KMS-11 (cell line): ENCODE data around the gene KITLG.

Experiments
- H2AFZ ChIP-seq: fragments of 200-600 bp; sonication (generic); 2 replicates; pipeline ENCODE4 v1.6.1; 2016; ENCODE audit warnings: antibody characterized with exemption, mixed run types, low read depth
- H3K27ac ChIP-seq: fragments of 200-600 bp; sonication (generic); 2 replicates; pipeline ENCODE4 v1.6.1; 2016; ENCODE audit warnings: mild to moderate bottlenecking, mixed run types
- H3K27me3 ChIP-seq: fragments of 200-600 bp; sonication (generic); 2 replicates; pipeline ENCODE4 v1.6.1; 2017; ENCODE audit warnings: mild to moderate bottlenecking, low read depth, mixed run types, moderate library complexity; ENCODE audit not compliant: insufficient read depth
- H3K36me3 ChIP-seq: fragments of 200-600 bp; sonication (generic); 2 replicates; pipeline ENCODE4 v1.6.1; 2017; ENCODE audit warnings: mild to moderate bottlenecking, mixed run types; ENCODE audit not compliant: insufficient read depth
- H3K4me1 ChIP-seq: fragments of 200-600 bp; sonication (generic); 2 replicates; pipeline ENCODE4 v1.6.1; 2016; ENCODE audit warnings: mild to moderate bottlenecking, low read depth, mixed run types; ENCODE audit not compliant: poor library complexity, severe bottlenecking
- H3K4me2 ChIP-seq: fragments of 200-600 bp; sonication (generic); 2 replicates; pipeline ENCODE4 v1.7.0; 2016; ENCODE audit warnings: mild to moderate bottlenecking, mixed run types
- H3K4me3 ChIP-seq: fragments of 200-600 bp; sonication (generic); IDR thresholded peaks from 2 replicates; pipeline ENCODE4 v1.6.1; 2017; ENCODE audit warnings: low read depth, low read length, mixed read lengths; ENCODE audit not compliant: insufficient read depth
- H3K79me2 ChIP-seq: fragments of 200-600 bp; sonication (generic); 2 replicates; pipeline ENCODE4 v1.6.1; 2016; ENCODE audit warnings: low read depth, mixed run types; ENCODE audit not compliant: insufficient read depth
- H3K9ac ChIP-seq: fragments of 200-600 bp; sonication (generic); 2 replicates; pipeline ENCODE4 v1.6.1; 2016; ENCODE audit warnings: mild to moderate bottlenecking, mixed run types
- H4K20me1 ChIP-seq: fragments of 200-600 bp; sonication (generic); 2 replicates; pipeline ENCODE4 v1.6.1; 2016; ENCODE audit warnings: mild to moderate bottlenecking, mixed run types; ENCODE audit not compliant: insufficient read depth
- TF ChIP-seq, protein P1 (sequence below): fragments of 200-600 bp; sonication (generic); conservative IDR thresholded peaks from 2 replicates; pipeline ENCODE4 v1.6.1; 2017; ENCODE audit warnings: low read depth, mild to moderate bottlenecking, antibody characterized with exemption, low read length, moderate library complexity, mixed read lengths

The KITLG gene

DNA sequence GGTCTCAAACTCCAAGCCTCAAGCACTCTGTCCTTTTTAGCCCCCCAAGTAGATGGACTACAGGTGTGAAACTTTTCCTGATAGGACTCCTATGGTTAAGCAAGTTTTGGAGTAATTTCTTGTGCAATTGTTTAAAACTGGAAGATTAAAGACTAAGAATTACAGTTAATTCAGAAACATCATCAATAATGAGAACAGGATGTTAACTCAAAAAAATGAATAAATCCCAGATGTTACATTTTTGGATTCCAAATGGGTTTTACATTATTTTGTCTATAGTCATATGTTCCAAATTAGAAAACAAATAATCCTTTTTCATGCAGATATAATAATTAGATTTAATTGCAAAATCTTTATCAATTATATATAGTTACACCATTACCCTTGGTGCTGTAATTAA, 24.4 kb upstream of the KITLG start:
- Histone ChIP-seq H3K4me2 (no peak overlapping the region), H3K36me3 (no peaks in the 10 kb centered on the region), H3K4me3 (no peak overlapping the region), H3K27me3 (no peaks in the 10 kb centered on the region), H3K27ac (no peak overlapping the region), H3K4me1 (no peaks in the 10 kb centered on the region), H3K9ac (no peak overlapping the region), H3K79me2 (no peaks in the 10 kb centered on the region), H4K20me1 (no peaks in the 10 kb centered on the region), H2AFZ (no peak overlapping the region)
- TF ChIP-seq, protein P1, sequence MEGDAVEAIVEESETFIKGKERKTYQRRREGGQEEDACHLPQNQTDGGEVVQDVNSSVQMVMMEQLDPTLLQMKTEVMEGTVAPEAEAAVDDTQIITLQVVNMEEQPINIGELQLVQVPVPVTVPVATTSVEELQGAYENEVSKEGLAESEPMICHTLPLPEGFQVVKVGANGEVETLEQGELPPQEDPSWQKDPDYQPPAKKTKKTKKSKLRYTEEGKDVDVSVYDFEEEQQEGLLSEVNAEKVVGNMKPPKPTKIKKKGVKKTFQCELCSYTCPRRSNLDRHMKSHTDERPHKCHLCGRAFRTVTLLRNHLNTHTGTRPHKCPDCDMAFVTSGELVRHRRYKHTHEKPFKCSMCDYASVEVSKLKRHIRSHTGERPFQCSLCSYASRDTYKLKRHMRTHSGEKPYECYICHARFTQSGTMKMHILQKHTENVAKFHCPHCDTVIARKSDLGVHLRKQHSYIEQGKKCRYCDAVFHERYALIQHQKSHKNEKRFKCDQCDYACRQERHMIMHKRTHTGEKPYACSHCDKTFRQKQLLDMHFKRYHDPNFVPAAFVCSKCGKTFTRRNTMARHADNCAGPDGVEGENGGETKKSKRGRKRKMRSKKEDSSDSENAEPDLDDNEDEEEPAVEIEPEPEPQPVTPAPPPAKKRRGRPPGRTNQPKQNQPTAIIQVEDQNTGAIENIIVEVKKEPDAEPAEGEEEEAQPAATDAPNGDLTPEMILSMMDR: no peak

DNA sequence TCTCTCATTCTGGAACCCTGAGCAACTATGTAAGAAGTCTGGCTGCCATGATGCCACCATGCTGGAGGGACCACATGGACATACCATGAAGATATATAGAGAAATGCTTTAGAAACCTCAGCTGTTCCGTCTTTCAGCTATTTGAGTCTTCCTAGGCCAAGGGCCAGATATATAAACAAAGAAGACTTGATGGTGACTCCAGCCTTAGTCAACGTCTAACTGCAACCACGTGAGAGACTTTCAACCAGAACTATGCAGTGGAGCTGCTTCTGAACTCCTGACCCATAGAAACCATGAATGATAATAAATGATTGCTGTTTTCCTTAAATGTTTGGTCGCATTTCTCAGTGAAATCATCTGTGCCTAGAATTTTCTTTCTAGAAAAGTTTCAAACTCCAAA, 20.0 kb upstream of the KITLG start:
- H3K4me3 ChIP-seq: no peak overlapping the region
- no peak overlapping the region for H3K9ac ChIP-seq
- no peak overlapping the region for H2AFZ ChIP-seq
- H3K27ac ChIP-seq: no peak overlapping the region
- no peak overlapping the region for H3K4me2 ChIP-seq
- no peaks in the 10 kb centered on the region for H3K27me3 ChIP-seq
- H3K4me1 ChIP-seq: no peaks in the 10 kb centered on the region
- no peaks in the 10 kb centered on the region for H4K20me1 ChIP-seq
- TF ChIP-seq, protein P1: no peak
- no peaks in the 10 kb centered on the region for H3K79me2 ChIP-seq
- H3K36me3 ChIP-seq: no peaks in the 10 kb centered on the region

- Histone ChIP-seq H3K36me3 (no peaks in the 10 kb centered on the region), H3K4me3 (no peak overlapping the region), H2AFZ (no peak overlapping the region), H3K4me1 (no peaks in the 10 kb centered on the region), H3K27ac (no peak overlapping the region), H3K79me2 (no peaks in the 10 kb centered on the region), H3K9ac (no peak overlapping the region), H3K27me3 (no peaks in the 10 kb centered on the region), H4K20me1 (no peaks in the 10 kb centered on the region), H3K4me2 (no peak overlapping the region)
- TF ChIP-seq, protein P1: no peak
Measured at GRCh38 chr12:88597365-88597764, 17.1 kb upstream of the KITLG start.

GRCh38 chr12:88595697-88596096, 15.4 kb upstream of the KITLG start:
- TF ChIP-seq, protein P1: no peak
- no peak overlapping the region for H3K4me3 ChIP-seq

More at GRCh38 chr12:88595697-88596096, 15.4 kb upstream of the KITLG start:
- Histone ChIP-seq H3K27ac (no peak overlapping the region), H2AFZ (no peak overlapping the region), H3K36me3 (no peaks in the 10 kb centered on the region), H4K20me1 (no peaks in the 10 kb centered on the region), H3K4me1 (no peaks in the 10 kb centered on the region), H3K4me2 (no peak overlapping the region), H3K79me2 (no peaks in the 10 kb centered on the region), H3K9ac (no peak overlapping the region), H3K27me3 (no peaks in the 10 kb centered on the region)
